HS-27A (cell line): ENCODE data around the gene FASN.
"Not testable (repeated sequence)": the region's sequence is repeated elsewhere in the genome, so short reads cannot be mapped to it uniquely, and the experiment has no call there.

Experiments used
- DNase-seq: peaks from one replicate; pipeline ENCODE4 v3.0.0-alpha.2; 2012; ENCODE audit warnings: low read depth, missing footprints

FASN gene

DNA sequence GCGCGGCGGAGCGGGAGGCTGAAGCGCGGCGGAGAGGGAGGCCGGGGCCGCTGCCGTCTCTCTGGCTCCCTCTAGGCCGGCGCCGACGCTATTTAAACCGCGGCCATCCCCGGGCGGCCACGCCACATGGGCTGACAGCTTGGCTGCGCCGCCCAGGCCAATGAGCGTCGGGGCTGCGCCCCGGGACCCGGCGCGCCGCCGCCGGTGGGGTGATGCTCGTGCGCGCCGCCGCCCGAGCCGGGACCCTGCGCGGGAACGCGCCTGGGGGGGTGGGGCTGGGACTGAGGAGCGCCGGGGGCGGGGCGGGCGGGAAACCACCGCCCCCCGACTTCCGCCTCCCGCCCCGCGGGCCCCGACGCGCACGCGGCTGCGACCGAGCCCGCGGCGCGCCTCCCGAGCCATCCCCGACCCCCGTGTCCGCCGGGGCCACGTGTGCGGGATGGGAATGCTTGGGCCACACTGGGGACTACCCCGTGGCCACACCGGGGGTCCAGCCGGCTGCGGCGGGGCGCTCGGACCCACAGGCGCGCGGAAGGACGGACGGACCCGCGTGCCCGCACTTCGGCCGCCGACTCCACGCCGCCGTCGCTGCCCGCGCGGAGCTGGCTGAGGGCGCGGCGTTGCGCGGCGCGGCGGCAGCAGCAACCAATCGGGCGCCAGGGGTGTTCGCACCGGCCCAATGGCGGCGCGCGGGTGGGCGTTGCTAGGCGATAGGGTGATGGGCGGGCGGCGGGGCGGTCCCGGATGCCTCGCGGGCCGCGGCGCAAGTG, at the start of gene FASN:
TSS of gene FASN (minus strand) at position 68 of the 770 bp plus-strand sequence. CDS start 1,791 bp downstream, outside the sequence.
- peak; percentile 57 for DNase-seq

DNA sequence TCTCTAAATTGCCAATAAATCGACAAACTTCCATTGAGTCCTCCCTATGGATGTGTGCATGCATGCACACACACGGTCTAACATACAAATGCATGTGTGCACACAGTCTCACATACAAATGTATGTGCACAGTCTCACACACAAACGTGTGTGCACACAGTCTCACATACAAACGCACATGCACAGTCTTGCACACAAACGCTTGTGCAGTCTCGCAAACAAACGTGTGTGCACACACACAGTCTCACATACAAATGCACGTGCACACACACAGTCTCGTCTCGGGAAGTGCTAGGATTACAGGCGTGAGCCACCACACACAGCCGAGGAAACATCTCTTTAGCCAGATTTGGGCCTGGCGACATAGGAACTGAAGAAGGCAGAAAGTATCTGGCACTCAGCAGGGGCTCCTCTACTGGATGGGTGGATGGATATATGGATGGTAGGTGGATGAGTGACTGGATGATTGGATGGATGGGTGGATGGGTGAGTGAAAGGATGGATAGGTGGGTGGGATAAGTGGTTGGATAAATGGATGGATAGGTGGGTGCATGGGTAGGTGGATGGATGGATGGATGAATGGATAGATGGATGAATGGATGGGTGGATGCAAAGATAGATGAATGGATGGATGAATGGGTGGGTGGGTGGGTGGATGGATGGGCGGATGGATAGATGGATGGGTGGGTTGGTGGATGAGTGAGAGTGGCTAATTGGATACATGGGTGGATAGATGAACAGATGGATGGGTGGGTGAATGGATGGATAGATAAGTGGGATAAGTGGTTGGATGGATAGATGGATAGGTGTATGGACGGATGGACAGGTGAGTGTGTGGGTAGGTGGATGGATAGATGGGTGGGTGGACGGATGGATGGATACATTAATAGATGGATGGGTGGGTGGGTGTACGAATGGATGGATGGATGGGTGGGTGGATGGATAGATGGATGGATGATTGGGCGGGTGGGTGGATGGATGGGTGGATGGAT, 48.9 kb upstream of the FASN start:
- DNase-seq: no peak

DNA sequence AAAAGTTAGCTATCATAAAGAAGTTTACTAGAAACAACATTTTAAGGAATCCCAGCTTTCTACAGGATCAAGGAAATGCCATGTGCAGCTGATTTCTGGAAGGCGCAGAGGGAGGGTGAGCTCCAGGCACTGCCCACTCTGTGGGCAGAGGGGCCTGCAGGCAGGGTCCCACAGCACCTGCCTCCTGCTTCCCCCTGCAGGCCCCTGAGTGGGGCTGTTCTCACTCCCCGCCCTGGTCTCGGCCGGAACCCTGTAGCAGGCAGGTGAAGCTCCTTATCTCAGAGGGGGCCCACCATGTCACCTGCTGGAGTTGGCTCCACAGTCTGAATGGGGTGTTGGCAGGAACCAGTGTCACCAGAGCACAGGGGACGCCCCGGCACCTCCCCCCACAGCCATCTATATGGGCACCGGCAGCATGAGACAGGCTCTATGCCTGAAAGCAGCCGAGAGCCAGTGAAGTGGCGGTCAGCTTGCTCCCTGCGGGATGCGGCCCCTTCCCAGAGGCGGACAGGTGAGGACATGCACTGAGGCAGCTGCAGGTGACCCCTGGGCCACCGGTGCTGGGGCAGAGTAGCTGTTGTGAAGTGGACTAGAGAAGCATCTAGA, 47.6 kb upstream of the FASN start:
- no peak for DNase-seq

DNA sequence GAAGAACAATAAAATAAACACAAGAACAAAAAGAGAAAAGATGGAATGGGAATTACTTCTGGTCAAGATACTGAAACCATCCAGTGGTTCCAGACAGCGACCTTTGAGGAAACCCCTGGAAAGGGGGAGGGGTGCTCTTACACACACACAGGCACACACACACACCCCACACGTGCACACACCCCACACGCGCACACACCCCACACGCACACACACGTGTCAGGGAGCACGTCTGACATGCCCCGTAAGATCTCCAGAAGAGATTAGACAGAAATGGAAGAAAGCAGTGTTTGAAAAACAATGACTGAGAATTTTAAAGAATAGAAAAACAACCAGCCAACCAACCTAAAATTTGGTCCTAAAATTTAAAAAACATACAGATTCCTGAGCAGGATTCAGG, 45.3 kb upstream of the FASN start:
- DNase-seq: no peak

DNA sequence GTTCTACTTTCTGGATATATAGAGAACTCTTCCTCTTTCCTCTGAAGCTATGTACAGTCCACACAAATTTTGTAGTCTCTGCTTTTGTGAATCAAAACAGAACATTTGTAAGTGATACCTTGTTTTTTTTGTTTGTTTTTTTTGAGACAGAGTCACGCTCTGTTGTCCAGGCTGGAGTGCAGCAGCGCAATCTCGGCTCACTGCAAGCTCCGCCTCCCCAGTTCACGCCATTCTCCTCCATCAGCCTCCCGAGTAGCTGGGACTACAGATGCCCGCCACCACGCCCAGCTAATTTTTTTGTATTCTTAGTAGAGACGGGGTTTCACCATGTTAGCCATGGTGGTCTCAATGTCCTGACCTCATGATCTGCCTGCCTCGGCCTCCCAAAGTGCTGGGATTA, 41.9 kb upstream of the FASN start:
- DNase-seq: not testable (repeated sequence)

DNA sequence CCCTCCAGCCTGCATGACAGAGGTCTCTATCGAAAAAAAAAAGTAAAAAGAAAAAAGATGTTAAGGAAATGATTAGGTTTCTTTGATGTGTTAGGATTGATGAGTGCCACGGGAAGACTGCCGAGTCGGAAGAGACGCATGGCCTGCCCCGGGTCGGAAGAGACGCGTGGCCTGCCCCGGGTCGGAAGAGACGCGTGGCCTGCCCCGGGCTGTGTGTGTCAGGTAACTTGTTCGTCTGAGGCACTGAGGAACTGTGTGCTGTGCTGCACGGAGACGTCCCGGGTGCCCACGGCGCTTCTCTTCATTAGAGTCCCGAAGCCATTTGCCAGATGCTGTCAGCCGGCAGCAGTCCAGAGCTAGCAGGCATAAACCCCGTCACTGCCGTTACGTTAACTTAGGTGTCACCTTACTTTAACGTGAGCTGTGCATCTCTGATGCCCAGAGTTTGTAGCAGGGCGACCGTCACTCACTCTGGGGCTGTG, 40.5 kb upstream of the FASN start:
- DNase-seq: no peak

DNA sequence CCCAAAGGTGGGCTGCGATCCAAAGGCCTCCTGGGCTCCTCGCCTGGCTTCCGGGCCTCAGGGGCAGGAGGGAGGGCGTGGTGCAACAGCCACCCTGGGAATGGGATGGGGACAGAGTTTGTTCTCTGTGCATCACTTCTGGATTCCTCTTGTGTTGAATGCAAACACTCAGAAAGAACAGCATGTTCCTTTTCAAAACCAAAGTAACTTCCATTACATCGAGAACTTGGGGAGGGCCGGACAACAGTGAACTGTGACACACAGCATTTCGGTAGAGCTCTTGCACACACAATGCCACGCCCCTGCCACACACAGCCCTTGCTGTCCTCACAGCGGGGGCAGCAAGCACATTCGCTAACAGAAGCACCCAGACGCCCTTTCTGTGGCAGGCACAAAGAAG, 36.1 kb upstream of the FASN start:
- DNase-seq: no peak

DNA sequence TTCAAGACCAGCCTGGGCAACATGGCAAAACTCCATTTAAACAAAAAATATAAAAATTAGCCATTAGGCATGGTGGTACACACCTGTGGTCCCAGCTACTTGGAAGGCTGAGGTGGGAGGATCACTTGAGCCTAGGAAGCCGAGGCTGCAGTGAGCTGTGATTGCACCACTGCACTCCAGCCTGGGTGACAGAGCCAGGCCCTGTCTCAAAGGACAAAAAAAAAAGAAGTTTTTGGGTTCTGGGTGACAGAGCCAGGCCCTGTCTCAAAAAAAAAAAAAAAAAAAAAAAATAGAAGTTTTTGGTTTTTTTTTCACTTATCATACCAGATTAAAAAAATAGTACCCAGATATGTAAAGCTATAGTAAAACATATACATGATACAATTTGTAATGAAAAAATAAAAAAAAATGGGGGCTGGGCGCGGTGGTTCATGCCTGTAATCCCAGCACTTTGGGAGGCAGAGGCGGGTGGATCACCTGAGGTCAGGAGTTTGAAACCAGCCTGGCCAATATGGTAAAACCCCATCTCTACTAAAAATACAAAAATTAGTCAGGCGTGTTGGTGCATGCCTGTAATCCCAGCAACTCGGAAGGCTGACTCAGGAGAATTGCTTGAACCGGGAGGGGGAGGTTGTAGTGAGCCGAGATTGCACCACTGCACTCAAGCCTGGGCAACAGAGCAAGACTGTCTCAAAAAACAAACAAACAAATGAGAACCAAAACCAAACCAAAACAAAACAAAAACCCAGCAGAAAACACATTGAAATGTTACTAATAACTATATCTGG, 35.3 kb upstream of the FASN start:
- not testable (repeated sequence) for DNase-seq

DNA sequence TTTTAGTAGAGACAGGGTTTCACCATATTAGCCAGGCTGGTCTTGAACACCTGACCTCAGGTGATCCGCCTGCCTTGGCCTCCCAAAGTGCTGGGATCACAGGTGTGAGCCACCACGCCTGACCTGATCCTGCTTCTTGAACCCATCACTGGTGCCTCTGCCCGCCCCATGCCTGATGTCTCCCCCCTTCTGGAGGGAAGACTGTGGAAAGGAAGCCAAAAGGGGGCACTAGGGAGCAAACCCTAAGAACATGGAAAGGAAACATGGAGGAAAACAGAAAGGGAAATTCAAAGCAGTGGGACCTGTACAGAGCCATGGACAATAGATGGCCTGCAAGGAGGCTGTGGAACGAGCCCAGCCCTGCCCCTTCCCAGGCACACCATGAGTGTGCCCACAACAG, 31.1 kb upstream of the FASN start:
- DNase-seq: no peak

DNA sequence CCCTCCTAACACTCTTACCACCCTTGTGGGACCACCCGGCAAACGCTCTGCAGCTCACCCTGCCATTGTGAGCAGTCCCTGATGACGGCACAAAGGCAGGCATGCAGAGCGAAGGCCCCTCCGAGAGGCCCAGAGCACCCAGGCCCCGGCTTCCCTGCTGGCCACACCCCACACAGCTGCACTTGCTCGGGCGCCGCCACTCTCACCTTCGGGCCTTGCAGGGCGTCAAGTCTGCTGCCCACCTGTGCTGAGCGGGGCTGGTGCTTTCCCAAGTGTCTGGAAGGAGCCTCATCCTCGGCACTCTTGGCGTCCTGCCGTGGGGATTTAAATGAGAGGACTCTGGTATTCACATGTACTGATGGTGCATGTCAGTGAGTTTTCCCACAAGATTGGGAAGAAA, 30.3 kb upstream of the FASN start:
- DNase-seq: no peak

DNA sequence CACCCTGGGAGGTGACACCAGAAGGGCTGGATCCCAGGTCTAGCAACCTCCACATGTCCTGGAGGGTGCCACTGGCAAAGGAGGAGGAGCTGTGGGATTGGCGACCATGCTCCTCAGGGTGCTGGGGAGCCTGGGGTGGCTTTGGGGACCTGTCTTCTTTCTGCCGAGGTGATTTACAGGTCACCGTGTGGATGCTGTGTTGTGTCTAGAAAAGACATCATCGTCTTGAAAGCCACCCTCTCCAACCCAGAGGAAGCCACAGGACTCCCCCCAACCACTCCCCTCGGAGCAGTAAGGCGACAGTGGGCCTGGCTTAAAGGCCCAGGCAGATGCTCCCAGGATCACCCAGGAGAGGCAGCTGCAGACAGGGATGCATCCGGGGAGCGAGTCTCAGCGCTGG, 29.7 kb upstream of the FASN start:
- DNase-seq: no peak

DNA sequence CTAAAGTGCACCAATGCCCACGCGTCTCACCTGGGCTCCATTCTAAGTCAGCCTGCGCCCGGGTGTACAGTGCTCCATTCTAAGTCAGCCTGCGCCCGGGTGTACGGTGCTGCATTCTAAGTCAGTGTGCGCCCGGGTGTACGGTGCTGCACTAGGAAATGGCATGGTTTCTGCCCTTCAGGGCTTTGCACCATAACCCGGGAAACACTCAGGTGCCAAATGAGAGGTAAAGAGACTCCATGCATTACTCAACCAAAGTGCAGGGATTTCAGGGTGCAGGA, 29.2 kb upstream of the FASN start:
- DNase-seq: no peak

DNA sequence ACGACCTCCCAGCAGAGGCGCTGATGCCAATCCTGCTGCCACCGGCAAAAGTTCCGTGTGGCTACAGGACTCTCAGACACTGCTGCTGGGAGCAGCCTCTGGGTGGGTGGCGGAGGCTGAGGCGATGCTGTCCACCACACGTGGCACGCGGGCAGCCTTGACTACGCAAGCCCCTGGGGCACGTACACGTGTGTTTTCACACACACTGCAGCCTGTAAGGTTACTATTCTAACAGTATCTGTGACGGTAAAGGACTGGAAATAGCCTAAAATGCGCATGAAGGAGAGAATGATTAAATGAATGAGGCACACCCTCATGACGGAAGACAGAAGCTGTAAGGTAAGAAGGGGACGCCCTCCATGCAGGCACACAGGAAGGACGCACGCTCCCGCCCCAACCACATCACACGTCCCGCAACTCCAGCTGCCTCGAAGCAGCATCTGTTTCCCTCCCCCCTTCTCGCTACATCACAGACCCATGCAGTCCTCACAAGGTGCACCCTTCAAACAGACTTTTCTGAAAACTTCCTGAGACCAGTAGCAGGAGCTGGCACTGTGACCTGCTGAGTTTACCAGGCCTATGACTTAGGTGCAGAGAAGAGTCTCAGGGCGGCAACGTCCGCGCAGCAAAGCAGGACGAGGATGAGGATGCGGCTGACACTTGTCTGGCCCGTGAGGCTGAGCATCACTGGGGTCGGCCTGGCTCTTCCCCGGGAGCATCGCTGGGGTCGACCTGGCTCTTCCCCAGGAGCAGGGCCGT, 28.7 kb upstream of the FASN start:
- no peak for DNase-seq

DNA sequence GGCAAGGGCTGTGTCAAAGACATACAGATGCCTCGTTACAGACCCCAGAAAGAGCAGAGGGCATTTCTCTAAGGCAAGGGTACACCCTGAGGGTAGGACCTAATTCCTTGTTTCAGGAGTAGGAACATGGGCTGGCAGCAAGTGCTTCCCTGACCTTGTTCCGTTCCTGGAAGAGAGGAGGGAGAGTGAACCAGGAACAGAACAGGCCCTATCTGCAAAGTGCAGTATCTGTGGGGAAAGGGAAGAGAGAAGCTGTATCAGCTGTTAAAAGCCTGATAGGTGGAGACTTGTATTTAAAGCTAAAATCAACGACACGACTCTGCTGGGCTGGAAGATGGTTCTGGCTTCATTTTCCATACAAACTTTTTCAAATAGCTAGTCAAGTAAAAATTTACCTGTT, 26.1 kb upstream of the FASN start:
- DNase-seq: no peak

DNA sequence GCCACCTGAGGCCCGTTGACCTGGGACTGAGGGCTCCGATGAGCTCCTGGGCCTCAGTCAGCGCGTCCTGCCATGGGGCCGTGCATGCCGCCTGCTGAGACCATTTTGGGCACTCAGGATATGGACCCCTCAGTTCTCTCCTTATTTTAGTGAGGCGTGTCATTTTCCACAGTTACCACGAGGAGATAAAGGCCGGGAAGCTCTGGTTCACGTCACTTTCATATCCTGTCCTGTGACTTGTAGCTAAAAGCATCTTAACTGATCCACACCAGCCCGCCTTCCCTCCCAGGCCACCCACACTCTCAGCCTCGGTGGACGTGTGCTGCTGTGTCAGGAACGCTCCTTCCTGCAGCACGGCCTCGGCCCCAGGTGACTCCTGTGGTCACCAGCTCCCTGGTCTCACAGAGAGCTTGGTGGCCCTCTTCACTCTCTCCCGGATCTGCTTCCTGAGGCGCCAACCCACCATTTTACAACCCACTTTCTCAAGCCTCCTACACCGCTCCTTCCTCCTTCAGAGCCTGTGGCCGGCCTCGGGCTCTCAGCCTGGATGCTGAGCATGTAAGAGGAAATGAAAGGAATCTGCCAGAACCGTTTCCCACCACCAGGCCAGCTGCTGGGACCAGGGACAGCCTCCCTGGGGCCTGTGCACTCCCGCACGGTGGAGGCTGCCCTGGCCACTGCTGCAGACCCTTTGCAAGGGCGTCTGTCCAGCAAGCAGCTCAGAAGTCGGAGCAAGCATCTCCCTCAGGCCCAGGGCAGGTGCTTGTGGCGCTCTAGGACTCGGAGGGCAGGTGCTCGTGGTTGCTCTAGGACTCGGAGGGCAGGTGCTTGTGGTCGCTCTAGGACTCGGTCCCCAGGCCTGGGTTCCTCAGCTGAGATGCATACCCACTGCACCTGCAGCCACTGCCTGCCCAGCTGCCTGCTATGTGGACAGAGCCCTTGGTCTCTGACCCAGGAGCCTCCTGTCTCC, 23.9 kb upstream of the FASN start:
- no peak for DNase-seq

DNA sequence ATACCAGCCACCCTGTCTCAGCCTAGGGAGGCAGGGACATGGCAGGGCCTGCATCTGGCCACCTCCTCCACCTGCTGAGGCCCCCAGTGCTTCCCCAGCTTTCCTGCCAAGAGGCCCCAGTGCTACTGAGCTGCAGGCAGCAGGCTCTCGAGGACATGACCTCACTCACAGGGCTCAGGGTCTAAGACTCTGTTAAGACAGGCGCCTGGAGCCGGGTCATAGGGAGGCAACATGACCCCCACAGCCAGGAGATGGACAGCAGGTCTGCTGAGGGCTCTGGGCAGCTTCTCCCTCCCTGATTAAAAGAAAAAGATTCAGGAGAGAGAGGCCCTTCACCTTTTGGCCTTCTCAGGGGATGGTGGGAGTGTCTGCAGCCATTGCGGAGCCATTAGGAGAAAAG, 23.2 kb upstream of the FASN start:
- DNase-seq: no peak

DNA sequence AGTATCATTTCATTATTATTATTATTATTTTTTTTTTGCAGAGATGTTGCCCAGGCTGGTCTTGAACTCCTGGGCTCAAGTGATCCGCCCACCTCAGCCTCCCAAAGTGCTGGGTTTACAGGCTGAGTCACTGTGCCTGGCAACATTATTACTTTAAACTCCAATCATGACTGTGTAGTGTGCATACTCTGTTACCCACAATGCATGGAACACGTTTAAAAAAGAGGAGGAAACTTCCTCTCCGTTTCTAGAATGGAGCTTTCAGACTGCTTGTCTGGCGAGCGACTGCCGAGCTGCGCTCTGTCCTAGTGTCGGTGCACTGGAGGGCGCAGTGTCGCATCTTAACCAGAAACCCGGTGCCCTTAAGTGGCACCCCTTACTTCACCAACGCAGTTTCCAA, 22.1 kb upstream of the FASN start:
- DNase-seq: no peak

DNA sequence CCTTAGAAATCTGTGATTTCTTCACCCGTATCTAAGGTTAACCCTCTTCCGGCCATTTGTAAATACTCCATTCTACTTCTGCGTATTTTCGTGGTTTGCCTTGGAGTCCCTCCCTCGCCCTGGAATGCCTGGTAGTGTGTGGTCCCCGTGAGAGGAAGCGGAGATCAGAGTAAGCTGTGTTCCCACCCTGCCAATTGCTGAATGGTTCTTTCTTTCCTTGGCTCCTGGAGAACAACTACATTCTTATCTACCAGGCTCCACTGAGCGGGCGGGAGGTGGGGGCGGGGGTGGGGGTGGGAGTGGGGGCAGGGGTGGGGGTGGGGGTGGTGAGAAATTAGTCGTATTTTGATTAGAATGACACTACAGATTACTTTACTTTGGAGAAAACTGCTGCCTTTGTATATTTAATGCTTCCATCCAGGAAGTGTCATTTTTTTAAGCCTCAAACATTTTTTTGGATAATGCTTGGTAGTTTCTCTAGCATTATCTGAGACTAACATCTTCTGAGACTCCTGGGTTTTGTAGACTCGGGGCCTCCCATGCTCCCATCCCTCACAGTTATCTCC, 20.9 kb upstream of the FASN start:
- DNase-seq: no peak

DNA sequence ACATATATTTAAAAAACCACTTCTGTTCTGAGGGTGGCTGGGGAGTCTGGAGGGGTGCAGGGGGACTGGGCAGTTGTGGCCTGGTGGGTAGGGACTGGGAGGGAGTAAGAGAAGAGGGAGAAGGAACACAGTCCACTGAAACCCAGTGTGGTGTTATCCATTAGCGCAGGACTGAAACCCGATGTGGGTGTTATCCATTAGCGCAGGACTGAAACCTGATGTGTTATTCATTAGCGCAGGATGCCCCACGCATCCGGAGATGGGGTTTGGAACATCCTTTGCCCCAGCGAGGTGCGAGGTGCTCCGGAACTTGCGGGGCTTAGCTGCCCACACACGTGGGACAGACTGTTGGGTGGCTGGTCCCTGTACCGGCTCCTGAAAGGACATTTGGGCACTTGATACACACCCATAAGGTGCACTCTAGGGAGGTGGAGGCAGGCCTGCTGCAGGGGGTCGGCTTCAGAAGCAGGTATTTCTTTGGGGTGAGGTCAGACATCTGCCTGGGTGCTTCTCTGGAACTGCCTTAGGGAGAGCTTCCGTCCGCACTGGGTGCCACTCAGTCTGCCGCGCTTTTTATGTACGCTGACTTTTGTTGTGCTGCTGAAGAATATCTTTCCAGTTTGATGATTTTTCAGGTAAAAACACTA, 20.3 kb upstream of the FASN start:
- DNase-seq: no peak
